Stimulated activated CD4-positive, alpha-beta T cell treated with anti-CD3 and anti-CD28 coated beads, Interleukin-2, amount 100 ng/mL, for 4 hours (primary cell): Measurements from ENCODE around the gene JMJD1C.
"Not testable (repeated sequence)": the region's sequence is repeated elsewhere in the genome, so short reads cannot be mapped to it uniquely, and the experiment has no call there.

Experiments used
- DNase-seq: peaks from one replicate; pipeline ENCODE4 v3.0.0-alpha.2; 2020; ENCODE audit warnings: low read depth

JMJD1C gene

DNA sequence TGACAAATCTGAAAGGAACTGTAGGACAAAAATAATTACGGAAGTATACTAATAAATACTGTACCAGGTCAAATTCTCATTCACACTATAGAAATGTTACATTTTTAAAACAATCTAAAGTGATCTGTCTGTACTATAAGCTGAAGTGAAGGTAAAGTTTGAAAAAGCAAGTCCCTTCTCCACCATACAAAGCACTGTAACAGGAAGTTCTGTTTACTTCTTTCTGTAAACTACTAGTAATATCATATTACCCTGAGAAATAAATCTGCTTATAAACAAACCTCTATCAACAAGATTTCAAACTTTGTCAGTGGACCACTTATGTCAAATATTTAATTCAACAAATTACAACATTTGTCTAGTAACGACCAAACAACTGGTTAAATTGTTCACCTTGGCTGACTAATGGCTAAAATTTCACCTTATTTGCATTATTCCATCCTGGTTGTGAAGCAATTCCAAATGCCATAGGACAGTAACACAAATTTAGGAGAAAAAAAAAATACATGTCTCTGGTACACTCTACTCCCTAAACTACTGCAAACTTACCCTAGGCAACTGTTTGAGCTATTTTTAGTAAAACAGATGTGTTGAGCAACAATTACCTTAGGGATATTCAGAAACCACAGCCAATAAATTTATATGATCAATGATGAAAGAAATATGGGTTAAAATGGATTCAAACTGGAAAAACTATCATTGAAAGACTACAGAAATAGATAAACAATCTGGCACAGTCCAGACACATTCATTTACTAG, 206.7 kb downstream of the JMJD1C start:
- no peak for DNase-seq

DNA sequence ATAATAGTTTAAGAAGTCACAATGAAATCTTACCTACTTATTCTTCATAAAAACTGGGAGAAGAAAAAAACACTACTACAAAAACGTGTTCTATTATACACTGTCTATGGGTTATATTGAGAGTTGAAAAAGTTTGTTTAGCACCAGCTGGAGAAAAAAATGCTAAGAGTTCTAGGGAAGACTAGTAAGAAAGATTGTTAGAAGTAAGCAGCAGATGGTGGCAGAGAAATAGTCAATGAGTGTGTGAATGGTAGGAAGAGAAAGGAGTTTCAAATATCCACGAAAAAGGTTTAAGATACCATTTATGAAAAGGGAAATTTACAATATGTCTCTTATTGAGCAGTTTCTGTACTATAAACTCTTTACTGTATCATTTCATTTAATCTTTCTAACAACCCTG, 208.0 kb downstream of the JMJD1C start:
- DNase-seq: no peak

DNA sequence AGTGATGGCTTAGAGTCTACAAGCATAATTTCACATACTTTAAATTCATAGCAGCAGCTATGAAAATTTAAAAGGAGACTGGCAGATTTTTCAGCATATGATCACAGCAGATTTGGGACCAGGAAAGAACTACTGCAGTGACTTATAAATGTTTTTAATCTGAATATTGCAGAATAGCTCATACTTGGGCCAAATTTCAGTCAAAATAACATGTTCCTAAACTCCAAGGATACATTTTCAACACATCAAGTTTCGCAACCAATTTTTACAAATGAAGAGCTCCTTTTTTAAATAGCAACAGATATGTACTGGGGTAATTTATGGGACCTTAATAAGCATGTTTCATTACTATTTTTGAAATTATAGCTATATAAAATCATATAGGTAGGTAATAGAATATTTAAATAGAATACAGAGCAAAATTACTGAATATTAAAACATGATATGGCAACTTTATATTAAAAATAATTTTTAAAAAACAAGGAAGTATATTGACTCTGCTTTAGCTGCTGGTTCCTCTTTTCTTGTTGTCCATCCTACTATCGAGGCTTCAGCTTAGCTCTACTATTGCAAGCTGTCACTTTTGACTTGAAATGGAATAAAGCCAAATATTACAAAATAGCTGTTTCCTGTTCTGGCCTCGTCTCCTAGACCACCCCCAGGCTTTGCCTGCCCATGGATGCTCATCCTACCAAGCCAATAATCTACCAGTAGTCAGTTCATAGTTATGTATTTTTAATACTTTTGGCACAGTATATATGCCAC, 209.6 kb downstream of the JMJD1C start:
- no peak for DNase-seq

DNA sequence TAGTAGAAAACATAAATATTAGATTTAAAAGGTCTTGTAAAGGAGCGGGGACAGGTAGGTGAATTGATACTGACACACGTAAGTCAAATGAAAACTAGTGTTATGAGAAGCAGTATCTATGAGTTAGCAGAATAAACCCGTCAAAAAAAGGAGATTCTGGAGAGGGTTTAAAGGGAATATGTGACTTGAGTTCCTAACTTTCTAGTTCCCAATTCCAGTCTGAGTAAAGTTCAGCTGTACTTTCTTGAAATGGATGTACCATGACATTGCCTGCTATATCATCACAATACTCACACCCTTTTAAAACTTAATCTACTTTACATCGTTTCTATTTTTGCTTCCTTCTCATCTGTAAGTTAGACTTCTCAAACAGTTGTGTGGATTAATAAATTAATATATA, 210.5 kb downstream of the JMJD1C start:
- DNase-seq: no peak

DNA sequence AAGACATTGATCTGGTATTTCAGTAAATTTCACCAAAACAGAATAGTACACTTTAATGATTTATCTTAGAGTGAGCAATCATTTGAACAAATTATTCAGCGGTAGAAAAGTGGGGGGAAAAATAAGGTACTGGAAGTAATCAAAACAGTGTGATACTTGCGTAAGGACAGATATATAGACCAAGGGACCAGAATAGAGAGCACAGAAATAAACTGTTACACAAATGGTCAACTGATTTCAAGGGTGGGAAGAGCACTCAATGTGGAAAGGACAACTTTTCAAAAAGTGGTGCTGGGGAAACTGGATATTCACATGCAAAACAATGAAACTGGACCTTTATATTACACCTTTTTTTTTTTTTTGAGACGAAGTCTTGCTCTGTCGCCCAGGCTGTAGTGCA, 212.7 kb downstream of the JMJD1C start:
- no peak for DNase-seq

DNA sequence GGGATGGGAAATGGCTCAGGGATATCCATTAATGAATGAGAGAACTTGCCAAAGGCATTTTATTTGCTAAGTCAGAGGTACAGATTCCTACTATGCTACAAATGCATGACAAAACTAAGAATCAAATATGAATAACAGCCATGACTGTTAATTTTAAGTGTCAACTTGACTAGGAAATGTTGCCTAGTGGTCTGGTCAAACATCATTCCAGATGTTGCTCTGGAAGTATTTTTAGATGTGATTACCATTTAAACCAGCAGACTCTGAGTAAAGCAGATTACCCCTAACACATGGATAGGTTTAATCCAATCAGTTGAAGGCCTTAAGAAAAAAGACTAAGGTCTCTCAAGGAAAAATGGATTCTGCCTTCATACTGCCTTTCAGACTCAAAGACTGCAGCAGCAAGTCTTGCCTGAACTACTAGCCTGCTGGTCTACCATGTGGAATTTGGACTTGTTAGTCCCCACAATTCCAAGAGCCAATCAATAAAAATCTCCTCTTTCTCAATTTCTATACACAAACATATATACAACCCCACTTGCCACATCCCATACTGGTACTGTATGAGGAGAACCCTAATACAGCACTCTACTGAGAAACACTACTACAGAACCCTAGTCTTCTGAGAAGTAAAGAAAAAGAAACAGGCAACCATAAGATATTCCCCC, 213.5 kb downstream of the JMJD1C start:
- no peak for DNase-seq

DNA sequence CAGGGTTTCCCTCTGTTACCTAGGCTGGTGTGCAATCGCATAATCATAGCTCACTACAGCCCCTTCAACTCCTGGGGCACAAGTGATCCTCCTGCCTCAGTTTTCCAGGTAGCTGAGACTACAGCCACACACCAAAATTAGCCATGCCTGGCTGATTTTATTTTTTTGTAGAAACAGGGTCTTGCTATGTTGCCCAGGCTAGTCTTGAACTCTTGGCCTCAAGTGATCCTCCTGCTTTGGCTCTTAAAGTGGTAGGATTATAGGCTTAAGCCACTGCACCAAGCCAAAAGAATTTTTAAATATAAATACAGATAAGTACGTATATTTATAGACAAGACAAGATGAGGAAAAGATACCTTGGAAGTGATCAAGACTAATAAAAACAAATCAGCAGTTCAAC, 215.7 kb downstream of the JMJD1C start:
- no peak for DNase-seq

DNA sequence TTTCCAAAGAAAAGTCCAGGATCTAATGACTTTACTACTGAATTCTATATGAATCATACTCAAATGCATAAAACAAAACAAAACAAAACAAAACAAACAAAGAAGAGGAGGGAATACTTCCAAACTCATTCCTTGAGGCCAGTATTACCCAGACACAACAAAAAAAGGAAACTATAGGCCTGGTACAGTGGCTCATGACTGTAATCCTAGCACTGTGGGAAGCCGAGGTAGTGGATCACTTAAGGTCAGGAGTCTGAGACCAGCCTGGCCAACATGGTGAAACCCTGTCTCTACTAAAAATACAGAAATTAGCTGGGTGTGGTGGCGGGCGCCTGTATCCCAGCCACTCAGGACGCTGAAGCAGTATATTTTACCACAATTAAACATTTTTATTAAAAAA, 218.0 kb downstream of the JMJD1C start:
- no peak for DNase-seq

DNA sequence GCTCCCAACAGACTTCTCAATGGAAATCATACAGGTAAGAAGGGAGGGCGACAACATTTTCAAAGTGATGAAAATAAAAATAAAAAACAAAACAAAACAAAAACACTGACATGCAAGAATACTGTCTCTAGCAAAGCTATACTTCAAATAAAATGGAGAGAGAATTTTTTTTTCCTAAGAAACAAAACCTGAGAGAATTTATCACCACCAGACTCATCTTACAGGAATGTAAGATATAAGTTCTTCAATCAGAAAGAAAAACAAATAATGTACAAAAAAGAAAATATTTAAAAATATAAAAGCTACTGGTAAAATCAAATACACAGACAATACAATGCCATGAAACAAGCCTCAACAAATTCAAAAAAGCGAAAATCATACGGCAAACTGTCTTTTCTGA, 219.4 kb downstream of the JMJD1C start:
- DNase-seq: no peak

DNA sequence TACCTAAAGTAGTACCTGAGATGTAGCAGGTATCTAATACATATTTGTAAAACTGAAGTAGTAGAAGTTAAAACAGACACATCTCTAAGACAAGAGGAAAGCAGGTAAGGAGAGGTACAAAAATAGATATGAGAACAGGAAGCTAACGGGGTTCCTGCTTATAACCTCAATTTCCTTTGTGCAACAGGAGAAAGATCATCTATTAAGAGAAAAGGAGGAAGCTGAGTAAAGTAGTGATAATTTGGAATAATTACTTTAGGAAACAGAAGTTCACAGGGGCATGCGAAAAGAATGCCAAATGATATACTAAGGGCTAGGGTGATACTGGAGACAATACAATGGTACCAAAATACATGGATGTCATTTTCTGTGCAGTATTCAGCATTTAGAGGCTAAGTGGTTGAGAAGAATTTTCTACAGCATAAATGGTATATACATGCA, 223.9 kb downstream of the JMJD1C start:
- DNase-seq: no peak

DNA sequence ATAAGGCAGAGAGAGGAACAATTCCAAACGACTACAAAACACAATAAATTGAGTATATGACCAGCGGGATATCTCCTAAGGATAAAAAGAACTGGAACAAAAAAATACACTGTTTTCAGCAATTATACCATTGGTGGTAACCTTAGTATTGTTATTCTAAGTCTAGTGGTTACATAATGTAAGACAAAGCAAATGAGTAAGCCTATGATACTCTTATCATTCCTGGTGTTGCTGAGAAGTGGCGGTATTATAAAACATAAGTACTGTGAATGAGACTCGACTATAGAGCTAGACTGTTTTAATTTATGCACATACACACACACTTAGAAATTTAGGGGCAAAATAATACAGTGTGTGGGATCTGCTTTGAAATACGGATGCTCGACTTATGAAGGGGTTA, 225.0 kb downstream of the JMJD1C start:
- DNase-seq: no peak

DNA sequence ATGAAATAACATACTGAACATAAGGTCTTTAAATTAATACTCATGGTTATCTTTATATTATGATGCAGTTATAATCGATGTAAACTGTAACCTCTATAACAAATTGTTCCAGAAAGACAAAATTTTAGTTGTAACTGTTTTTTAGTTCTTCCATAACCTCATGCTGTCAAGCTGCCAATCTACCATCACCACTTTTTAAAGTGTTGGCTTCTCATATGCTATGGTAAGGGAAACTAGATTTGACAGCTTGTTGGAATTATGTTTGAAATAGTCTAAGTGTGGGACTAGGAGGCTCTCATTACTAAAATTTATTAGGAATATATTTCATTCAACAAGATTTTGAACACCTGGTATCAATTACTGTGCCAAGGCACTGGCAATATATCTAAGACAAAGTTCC, 227.3 kb downstream of the JMJD1C start:
- DNase-seq: no peak

DNA sequence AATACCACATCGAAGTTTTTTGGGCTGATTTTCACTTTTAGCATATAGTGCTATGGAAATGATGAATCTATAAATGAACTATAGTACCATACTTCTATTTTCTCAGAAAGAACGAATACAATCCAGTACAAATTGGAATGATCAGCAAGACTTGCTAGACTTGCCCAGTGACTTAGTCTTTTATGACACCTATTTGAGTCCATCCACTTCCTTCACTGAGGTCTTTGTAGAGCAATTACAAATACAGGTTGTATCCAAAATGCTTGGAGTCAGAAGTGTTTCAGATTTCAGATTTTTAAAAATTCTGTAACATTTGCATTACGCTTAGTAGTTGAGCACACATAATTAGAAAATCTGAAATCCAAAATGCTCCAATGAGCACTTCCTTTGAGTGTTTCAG, 228.4 kb downstream of the JMJD1C start:
- DNase-seq: no peak

DNA sequence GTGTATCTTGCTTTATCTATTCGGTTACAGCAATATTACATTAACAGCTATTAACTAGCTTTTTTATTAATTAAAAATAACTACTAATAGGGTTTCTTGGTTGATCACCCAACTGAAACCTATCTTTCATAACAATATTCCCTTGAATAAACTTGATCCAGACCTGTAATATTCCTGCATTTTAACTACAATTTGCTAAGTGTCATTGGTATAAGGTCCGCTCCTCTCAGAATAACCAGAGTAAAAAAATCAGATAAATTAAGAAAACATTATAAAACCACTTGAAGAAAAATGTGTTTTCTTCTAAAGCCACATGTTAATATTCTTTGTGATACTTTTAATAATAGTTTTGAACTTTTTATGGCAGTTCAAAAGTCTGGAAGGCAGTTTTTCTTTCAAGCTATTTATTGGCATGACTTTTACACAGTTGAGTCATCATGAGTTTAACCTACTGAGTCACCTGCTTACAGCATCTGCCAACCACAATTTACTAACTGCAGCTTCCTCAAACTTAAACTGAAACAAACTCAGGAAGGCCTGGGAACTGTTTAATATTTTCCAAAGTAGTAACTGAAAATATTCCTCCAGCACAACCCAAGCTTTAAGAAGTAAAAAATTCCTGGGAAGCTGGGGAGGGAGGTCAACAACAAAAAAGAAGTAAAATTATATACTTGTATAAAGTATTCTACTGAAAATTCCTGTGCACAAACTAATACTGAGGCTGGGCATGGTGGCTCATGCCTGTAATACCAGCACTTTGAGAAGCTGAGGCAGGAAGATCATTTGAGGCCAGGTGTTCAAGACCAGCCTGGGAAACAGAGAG, 229.5 kb downstream of the JMJD1C start:
- no peak for DNase-seq

DNA sequence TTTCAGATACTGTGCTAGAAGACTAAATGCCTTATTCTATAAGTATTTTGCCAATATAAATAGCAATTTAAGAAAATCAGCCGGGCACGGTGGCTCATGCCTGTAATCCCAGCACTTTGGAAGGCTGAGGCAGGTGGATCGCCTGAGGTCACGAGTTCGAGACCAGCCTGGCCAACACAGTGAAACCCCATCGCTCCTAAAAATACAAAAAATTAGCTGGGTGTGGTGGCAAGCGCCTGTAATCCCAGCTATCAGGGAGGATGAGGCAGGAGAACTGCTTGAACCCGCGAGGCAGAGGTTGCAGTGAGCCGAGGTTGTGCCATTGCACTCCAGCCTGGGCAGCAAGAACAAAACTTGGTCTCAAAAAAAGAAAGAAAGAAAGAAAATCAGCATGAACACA, 230.6 kb downstream of the JMJD1C start:
- DNase-seq: not testable (repeated sequence)

DNA sequence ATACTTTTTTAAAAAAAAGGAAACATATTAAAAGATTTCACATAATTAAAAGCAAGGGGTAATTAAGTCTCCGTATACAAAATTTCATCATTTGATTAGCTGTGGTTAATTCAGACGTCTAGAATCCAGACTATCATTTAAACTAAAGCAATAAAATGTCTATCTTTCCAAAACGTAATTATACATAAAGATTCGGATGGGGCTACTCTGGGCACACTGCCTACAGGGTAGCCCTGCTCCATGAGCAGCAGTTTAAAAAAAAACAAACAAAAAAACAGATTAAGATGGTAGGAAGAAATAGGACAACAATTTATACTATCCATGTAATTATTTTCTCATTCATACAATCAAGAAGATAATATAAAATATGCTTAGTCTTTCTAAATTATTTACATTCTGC, 236.6 kb downstream of the JMJD1C start:
- no peak for DNase-seq

DNA sequence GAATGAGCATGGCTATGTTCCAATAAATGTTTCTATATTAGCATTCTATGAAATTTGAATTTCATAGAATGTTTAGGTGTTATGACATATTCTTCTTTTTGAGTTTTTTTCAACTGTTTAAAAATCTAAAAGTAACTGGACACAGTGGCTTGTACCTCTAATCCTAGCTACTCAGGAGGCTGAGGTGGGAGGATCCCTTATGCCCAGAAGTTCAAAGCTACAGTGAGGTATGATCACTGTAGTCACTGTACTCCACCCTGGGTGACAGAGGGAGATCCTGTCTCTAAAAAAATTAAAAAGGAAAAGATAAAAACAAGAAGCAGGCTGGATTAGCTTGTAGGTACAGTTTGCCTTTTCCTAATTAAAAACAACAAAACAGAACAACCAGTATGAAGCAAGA, 237.5 kb downstream of the JMJD1C start:
- DNase-seq: no peak

DNA sequence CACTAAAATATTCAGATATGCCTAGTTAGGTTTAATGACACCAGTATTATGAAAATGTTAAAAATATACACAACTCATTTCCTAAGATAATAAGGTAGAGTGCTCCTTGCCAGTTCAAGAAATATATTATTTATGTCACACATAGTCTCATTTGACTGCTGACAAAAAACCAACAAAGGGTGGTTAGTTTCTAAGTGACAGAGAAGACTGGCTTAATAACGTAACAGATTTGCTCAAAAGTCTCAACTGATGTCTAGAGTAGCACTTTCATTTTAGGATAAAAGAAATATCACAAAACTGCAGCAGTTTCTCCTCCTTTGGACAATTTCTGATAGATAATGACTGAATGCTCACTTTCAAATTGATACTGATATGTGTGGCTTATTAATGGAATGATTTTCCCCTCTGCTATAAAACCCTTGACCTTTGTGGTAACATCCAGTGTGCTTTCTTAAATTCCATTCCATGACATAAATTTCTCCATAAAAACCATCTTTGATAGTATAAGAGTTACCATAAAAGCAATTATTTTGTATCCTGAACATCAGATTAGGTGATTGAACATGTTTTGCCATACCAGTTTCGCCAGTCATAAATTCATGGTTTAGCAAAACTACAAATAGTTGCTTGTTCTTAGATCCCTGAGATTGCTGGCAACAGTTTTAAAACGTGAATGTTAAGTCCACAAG, 238.4 kb downstream of the JMJD1C start:
- no peak for DNase-seq

DNA sequence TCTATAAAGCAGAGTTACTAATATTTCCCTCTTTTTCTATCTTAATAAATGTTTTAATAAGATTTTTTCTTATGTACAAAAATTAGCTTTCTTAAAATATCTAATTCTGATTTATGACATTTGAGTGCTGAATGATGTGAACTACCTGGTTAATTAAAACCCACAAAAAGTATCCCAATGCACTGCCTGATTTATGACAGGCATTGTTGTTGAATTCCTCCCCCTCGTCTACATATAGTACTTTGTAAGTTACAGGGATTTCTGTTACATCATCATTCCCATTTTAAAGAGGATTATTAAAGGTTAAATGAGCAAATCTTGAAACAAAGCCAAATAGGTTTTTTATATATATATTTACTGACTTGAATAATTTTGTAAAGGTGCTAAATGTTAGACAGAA, 241.5 kb downstream of the JMJD1C start:
- DNase-seq: no peak

DNA sequence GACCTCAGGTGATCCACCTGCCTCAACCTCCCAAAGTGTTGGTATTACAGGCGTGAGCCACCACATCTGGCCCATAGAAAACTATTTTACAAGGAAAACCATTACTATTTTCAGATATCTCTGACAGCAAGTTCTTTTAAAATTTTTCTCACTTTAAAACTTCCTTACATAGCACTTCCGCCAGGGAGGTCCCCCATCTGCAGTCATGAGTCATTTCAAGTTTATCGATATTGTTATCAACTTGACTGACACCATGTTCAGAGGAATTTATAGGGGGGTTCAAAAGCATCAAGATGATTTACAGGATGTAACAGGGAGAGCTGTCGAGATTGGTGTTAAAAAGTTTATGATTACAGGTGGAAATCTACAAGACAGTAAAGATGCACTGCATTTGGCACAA, 243.8 kb downstream of the JMJD1C start:
- no peak for DNase-seq

DNA sequence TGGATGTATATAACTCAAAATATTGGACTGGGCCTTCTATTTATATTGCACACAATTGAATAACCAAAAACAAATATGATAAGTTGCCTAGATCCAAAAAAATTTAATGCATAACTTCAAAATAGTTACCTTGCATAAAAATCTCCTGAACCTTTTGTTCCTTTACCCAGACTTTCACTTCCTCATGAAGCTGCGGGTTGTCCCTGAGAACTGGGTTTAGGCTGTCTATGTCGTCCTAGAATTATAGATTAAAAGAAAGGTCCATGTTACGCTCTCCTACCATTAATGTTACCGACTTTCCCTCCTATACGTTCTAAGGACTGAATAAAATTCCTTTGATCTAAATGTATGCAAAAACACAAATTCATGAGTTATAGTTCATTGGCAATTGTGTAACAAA, 246.0 kb downstream of the JMJD1C start:
- no peak for DNase-seq
